Measurements from ENCODE around the gene ASB1. TPM values are rescaled to one million over a fixed set of nuclear protein-coding genes. Genes with fewer than 3 reads are reported as not detected.

Gene ASB1
- total and polyA plus RNA-seq, 2 of the 13 experiments (the other 11 are each of a cell fraction or from before 2014, with no cell fraction given), result 48.6 to 49.2 TPM

DNA sequence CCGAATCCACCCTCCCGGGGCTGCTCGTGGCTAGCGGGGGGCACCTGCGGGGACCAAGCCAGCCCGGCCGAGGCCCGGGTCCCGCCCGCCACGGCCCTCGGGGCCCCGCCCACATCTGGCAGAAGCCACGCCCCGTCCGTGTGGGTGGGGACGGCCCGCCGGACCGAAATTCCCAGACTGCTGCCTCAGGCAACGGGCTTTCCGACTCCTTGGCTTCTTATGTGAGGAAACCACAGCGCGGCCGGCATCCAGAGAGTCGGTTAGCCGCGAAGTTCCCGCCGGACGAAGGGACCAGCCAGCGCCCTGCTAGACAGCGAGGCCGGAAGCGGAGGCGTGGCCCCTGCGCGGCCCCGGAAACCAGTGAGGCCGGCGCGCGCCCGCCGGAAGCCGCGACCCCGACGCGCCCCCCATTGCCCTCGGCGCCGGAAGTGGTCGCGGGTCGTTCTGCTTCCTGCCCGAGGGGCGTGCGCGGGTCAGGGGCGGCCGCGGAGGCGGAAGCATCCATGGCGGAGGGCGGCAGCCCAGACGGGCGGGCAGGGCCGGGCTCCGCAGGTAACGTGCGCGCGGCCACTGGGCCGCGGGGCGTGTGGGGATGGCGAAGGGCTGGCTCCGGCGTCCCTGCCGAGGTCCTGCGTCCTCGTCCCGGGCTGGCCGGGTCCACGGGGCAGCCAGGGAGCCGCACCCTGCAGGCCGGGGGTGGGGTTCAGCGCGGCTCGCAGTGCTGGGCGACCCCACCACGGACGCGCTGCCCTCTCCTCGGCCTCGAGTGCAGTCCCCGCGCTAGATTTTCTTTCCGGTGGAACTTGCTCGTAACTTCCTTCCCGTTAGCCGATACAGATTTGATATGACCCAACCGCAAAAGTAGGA, at the start of gene ASB1 (continued):
- TF ChIP-seq, protein P1, sequence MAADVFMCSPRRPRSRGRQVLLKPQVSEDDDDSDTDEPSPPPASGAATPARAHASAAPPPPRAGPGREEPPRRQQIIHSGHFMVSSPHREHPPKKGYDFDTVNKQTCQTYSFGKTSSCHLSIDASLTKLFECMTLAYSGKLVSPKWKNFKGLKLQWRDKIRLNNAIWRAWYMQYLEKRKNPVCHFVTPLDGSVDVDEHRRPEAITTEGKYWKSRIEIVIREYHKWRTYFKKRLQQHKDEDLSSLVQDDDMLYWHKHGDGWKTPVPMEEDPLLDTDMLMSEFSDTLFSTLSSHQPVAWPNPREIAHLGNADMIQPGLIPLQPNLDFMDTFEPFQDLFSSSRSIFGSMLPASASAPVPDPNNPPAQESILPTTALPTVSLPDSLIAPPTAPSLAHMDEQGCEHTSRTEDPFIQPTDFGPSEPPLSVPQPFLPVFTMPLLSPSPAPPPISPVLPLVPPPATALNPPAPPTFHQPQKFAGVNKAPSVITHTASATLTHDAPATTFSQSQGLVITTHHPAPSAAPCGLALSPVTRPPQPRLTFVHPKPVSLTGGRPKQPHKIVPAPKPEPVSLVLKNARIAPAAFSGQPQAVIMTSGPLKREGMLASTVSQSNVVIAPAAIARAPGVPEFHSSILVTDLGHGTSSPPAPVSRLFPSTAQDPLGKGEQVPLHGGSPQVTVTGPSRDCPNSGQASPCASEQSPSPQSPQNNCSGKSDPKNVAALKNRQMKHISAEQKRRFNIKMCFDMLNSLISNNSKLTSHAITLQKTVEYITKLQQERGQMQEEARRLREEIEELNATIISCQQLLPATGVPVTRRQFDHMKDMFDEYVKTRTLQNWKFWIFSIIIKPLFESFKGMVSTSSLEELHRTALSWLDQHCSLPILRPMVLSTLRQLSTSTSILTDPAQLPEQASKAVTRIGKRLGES (CRISPR knock-in tag; IDR thresholded peaks at IDR 0.05; ENCODE audit: borderline replicate concordance), result 0 out of 2 replicates have a peak, but pooled peaks have one; percentile 12
- TF ChIP-seq ZNF274 (CRISPR knock-in tag; IDR thresholded peaks at IDR 0.05) (peak; percentile 31; the same call in 1 of the 2 replicates), AGO2 (optimal IDR thresholded peaks at IDR 0.05; ENCODE audit: low read depth, low read length) (peak; percentile 74), NFKB2 (CRISPR knock-in tag; IDR thresholded peaks at IDR 0.05; ENCODE audit: borderline replicate concordance) (peak; percentile 88; the same call in 1 of the 2 replicates), KAT2B (IDR thresholded peaks at IDR 0.05; ENCODE audit: borderline replicate concordance, low read depth, low read length) (0 out of 2 replicates have a peak, but pooled peaks have one; percentile 12), HOXA3 (CRISPR knock-in tag; IDR thresholded peaks at IDR 0.05) (peak; percentile 94), THAP11 (CRISPR knock-in tag; IDR thresholded peaks at IDR 0.05) (peak; percentile 94), CAMTA2 (CRISPR knock-in tag; IDR thresholded peaks at IDR 0.05; ENCODE audit: borderline replicate concordance) (0 out of 2 replicates have a peak, but pooled peaks have one; percentile 22), NFYC (CRISPR knock-in tag; IDR thresholded peaks at IDR 0.05) (no peak), STAT5B (CRISPR knock-in tag; IDR thresholded peaks at IDR 0.05) (no peak; the same call in 1 of the 2 replicates), ZNF430 (CRISPR knock-in tag; IDR thresholded peaks at IDR 0.05) (peak; percentile 80; the same call in 1 of the 2 replicates), POLR2A (IDR thresholded peaks at IDR 0.05; ENCODE audit: insufficient read depth in 1 of 2, low read depth in 2 of 2, low read length in 2 of 2) (peak; percentile 64 to 90), ZNF343 (CRISPR knock-in tag; IDR thresholded peaks at IDR 0.05) (no peak; the same call in 1 of the 2 replicates), ZNF572 (CRISPR knock-in tag; IDR thresholded peaks at IDR 0.05) (0 out of 2 replicates have a peak, but pooled peaks have one; percentile 8), ZFP41 (CRISPR knock-in tag; IDR thresholded peaks at IDR 0.05; ENCODE audit: borderline replicate concordance) (no peak), FOXC1 (CRISPR knock-in tag; IDR thresholded peaks at IDR 0.05; ENCODE audit: borderline replicate concordance) (peak; percentile 83), ATF1 (CRISPR knock-in tag; IDR thresholded peaks at IDR 0.05) (no peak), ZEB1 (IDR thresholded peaks at IDR 0.05; ENCODE audit: insufficient replicate concordance, low read depth) (peak; percentile 67), ZSCAN25 (CRISPR knock-in tag; IDR thresholded peaks at IDR 0.05) (peak; percentile 75; the same call in 1 of the 2 replicates), ZNF598 (CRISPR knock-in tag; IDR thresholded peaks at IDR 0.05; ENCODE audit: borderline replicate concordance) (peak; percentile 94), KDM2A (CRISPR knock-in tag; IDR thresholded peaks at IDR 0.05; ENCODE audit: borderline replicate concordance, low read depth) (peak; percentile 51; the same call in 1 of the 2 replicates), KLF15 (CRISPR knock-in tag; IDR thresholded peaks at IDR 0.05; ENCODE audit: borderline replicate concordance) (peak; percentile 50; the same call in 1 of the 2 replicates), ZNF235 (CRISPR knock-in tag; IDR thresholded peaks at IDR 0.05; ENCODE audit: borderline replicate concordance) (peak; percentile 85; the same call in 1 of the 2 replicates), SSRP1 (CRISPR knock-in tag; IDR thresholded peaks at IDR 0.05) (no peak), REPIN1 (CRISPR knock-in tag; IDR thresholded peaks at IDR 0.05; ENCODE audit: borderline replicate concordance, low read depth) (peak; percentile 71), RBFOX2 (IDR thresholded peaks at IDR 0.05; ENCODE audit: low read depth, low read length) (peak; percentile 99)
- TF ChIP-seq, protein P2, sequence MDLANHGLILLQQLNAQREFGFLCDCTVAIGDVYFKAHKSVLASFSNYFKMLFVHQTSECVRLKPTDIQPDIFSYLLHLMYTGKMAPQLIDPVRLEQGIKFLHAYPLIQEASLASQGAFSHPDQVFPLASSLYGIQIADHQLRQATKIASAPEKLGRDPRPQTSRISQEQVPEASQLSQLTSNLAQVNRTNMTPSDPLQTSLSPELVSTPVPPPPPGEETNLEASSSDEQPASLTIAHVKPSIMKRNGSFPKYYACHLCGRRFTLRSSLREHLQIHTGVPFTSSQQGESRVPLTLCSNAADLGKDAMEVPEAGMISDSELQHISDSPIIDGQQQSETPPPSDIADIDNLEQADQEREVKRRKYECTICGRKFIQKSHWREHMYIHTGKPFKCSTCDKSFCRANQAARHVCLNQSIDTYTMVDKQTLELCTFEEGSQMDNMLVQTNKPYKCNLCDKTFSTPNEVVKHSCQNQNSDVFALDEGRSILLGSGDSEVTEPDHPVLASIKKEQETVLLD (CRISPR knock-in tag; IDR thresholded peaks at IDR 0.05; ENCODE audit: low read depth), result peak; percentile 92

Measured in HepG2 (cell line).